HL-60/S4 treated with phorbol 12-myristate 13-acetate at 8.2 ng/mL for 4 days and 3 days (cell line): ENCODE measurements around the gene STAT1.
"Not testable (repeated sequence)": the region's sequence is repeated elsewhere in the genome, so short reads cannot be mapped to it uniquely, and the experiment has no call there.

ENCODE experiments used
- in situ Hi-C: fragments of 300-500 bp; cut with MboI; formaldehyde crosslinking; loops from 2 replicates; pipeline ENCODE4 v1.15.0; 2022; ENCODE audit warnings: low sequenced_read_pairs

The STAT1 gene

GRCh38 chr2:190965580-190966222 is 48.3 kb downstream of the STAT1 start:
- in situ Hi-C loops: no loop called here

- in situ Hi-C loops: no loop called here
Measured at GRCh38 chr2:190964170-190964795, 49.7 kb downstream of the STAT1 start.

DNA sequence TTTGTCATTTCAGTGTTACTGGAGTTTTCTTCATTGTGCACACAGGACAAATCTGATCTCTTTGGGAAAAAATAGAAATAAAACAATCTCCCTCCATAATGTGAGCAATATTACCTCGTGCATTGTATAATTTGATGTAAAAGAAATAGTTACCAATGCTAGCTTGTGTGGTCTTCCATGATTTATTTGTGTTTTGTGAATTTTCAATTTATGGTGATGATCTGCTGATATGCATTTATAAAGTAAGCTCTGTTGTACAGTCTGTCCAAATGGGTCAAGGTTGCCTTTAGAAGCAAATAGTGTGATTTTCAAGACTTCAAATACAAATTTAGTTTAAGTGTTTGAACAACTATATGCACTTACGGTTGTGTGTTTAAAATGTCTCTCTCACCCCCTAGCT is 50.9 kb downstream of the STAT1 start:
- in situ Hi-C loops: no loop called here

DNA sequence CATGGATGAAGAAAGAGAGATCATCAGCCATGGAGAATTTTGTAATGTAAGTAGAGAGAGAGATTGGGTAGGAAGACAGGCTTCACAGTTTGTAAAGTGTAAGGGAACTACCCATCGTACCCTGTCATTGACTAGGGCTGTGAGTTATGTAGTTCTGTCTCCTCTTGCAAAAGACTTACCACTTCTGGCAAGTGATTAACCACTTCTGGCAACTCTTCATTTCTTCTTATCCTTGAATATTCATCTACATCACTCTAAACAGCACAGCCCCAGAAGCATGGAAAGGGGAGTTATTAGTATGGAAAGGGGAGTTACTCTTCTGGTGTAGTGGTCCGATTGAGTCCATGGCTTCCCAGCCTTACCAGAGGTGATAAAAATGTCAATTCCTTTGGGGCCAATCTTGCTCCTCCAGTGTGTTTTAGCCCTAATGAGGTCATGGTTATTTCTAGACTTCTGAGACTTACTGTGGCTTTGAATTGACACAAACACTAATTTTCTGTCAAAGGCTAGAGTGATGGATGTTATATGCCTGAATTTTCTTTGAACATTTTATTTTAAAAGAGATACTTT is 52.0 kb downstream of the STAT1 start:
- in situ Hi-C loops: no loop called here

DNA sequence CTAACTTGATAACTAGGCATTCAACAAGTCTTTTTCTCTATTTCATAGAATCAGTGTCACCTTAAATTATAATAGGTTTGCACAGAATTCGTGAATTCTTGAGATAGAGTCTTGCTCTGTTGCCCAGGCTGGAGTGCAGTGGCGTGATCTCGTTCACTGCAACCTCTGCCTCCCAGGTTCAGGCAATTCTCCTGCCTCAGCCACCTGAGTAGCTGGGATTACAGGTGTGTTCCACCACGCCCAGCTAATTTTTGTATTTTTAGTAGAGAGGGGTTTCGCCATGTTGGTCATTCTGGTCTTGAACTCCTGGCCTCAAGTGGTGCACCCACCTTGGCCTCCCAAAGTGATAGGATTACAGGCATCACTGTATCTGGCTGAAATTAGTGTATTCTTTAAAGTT is 52.9 kb downstream of the STAT1 start:
- in situ Hi-C loops: not testable (repeated sequence)

DNA sequence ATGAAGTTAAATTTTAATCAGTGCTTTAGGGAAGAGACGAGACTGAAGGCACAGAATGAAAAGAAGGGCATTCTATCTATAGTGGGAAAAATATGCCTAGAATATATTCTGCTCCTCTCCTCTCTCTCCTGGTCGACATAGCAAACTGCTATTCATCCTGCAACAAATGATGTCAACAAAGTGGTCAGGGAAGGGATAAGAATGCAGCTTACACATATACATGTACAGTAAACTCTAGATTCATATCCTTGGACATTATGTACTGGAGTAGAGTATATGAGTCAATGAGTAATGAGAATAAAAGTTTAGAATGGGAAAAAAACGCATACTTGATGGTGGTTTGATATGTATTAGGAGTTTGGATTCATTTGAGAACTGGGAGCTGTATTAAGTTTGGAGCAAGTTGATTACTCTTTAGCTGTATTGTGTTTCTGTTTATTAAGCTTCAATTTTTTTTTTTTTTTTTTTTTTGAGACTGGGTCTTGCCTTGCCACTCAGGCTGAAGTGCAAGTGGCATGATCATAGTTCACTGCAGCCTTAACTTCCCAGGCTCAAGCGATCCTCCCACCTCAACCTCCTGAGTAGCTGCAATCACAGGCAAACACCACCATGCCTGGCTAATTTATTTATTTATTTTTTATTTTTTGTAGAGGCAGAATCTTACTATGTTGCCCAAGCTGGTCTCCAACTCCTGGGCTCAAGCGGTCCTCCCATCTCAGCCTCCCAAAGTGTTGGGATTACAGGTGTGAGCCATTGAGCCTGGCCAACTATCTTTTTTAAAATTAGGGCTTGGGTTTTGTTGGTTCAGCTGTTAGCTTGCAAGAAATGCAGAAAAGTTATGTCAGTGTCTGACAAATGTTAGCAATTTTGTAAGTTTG is 53.8 kb downstream of the STAT1 start:
- in situ Hi-C loops: no loop called here

GRCh38 chr2:190953257-190953656 is 60.7 kb downstream of the STAT1 start:
- in situ Hi-C loops: no loop called here

DNA sequence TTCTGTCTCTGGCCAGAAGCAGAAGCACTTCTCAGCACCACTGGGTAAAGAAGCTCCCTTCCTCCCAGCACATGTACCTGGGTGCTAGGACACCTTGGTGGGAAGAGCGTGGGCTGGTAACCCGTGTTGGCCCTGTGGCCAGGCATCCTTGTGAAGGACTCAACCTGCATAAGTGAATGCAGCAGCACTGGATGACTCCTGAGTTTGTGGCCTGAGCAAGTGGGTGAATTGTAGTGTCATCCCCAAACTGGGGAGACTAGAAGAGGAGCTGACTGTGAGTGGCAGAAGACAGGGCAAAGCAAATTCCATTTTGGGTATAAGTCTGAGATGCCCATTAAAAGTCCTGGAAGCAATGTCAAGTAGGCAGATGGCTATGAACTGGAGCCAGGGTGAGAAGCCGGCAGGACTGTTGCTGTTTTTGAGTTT is 63.4 kb downstream of the STAT1 start:
- in situ Hi-C loops: no loop called here

GRCh38 chr2:190948671-190949070 is 65.3 kb downstream of the STAT1 start:
- in situ Hi-C loops: no loop called here

DNA sequence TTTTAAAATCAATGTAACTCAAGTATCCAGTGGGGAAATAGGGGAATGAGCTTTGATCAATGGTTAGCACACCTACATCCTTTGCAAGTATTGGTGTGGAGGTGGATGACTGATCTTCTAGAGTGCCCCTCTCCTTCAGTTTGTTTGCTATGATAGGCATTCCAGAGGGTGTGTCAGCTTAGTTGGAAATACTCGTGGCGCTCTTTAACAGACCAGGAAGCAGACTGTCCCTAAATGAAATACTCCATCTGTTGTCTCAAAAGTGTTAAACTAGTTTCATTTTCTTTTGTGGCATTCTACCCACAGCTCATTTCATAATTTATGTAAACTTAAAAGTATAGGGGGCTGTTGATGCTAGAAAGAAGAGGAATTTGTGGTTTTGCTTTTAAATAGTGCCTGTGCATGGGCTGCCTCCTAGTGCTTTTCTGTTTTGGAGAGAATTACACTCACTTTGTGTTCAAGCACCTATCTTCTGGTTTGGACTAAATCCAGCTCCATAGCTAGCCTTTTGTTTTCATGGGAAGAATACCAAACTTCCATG is 66.2 kb downstream of the STAT1 start:
- in situ Hi-C loops: no loop called here

GRCh38 chr2:190947141-190947540 is 66.8 kb downstream of the STAT1 start:
- in situ Hi-C loops: no loop called here

- in situ Hi-C loops: no loop called here
Measured at GRCh38 chr2:190943706-190944105, 70.3 kb downstream of the STAT1 start.

DNA sequence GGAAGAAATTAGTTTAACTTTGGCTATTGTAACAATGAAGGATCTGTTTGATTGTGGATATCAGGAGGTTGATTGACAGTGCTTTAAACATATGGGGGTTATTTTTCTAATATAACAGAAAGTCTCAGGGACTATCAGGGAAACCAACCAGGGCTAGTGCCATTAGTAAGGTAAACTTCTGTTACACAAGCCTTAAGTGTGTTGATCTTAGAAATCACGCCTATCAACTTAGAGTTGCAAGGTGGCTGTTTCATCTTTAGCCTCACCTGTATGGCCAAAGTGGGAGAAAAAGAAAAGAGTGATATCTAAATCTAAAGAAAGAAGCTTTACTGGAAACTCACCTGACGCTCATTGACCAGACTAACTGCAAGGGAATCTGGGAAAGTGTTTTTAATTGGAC is 71.3 kb downstream of the STAT1 start:
- in situ Hi-C loops: no loop called here

- in situ Hi-C loops: no loop called here
Measured at GRCh38 chr2:190941571-190941970, 72.4 kb downstream of the STAT1 start.

- in situ Hi-C loops: no loop called here
Measured at GRCh38 chr2:190940454-190940853, 73.5 kb downstream of the STAT1 start.

DNA sequence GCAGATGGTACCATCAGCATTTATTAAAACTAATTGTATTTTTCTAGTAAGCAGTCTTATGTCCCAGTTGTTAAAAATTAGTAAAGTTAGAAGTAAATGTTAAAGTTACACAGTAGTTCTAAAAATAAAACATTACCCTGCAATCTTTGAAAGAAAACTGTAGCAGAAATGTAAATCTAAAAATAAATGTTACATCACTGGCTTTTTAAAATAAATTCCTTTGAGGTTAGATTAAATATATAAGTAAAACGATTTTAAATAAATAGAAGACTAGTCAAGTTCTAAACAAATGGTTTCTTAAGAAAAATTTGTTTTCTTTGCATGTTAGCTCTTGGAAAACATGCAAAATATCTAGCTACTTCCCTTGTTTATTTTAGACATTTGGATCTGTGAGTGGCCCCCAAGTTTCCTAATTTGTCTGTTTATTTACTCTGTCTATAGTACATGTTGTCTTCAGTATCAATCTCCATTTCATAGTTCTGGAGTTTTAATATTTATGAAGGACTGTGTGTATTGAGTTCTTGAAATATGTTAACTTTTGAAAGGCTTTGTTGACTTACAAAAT is 75.1 kb downstream of the STAT1 start:
- in situ Hi-C loops: no loop called here

- in situ Hi-C loops: no loop called here
Measured at GRCh38 chr2:190935054-190935453, 78.9 kb downstream of the STAT1 start.

GRCh38 chr2:190933361-190933760 is 80.6 kb downstream of the STAT1 start:
- in situ Hi-C loops: no loop called here

DNA sequence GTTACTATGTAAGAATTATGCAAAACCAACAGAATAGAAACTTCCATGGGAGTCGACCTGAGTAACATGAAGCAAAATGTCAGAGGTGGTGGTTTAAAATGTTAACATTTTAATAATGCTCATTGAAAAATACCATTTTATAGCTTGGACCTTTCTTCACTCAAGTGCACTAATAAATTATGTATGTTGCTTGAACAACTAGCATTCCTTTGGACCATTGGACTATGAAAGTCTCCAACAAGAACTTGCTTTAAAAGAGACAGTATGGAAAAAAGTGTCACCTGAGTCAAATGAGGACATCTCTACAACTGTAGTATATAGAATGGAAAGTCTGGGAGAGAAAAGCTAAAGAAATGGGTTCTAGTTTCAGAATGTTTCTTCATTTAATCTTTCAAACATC is 81.5 kb downstream of the STAT1 start:
- in situ Hi-C loops: no loop called here

DNA sequence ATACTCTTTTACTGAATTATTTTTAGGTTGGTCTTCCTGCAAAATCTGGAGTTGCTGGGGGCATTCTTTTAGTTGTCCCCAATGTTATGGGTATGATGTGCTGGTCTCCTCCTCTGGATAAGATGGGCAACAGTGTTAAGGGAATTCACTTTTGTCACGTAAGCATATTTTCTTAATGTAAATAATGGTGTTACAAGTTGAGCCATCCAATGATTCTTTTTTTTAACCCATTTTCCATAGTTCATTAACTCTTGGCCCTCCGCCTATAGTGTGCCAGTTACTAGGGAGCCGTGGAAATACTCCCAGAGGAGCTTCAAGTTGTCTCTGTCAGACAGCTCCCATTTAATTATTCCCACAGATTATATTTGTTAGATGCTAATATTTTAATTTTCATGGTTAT is 83.6 kb downstream of the STAT1 start:
- in situ Hi-C loops: no loop called here

DNA sequence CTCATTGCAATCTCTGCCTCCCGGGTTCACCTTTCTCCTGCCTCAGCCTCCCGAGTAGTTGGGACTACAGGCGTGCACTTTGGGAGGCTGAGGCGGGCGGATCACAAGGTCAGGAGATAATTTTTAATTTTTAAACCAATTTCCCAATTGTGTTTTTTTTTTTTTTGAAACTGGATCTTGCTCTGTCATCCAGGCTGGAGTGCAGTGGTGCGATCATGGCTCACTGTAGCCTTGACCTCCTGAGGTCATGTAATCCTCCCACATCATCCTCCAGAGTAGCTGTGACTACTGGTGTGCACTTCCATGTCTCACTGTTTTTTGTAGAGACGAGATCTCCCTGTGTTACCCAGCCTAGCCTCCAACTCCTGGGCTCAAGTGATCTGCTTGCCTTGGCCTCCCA is 84.1 kb downstream of the STAT1 start:
- in situ Hi-C loops: no loop called here
